Glomerular endothelial cell (primary cell): ENCODE measurements around the gene CLUH. TPM values are rescaled to one million over a fixed set of nuclear protein-coding genes. Genes with fewer than 3 reads are reported as not detected.

Experiments
- DNase-seq: peaks from one replicate; pipeline ENCODE4 v3.0.0-alpha.2; 2011; ENCODE audit warnings: low read depth, low spot score; ENCODE audit errors: extremely low read depth
- total RNA-seq: library from RNA; depleted of rRNA; stranded (reverse); fragments of >200 nt; gene quantifications from 2 replicates; pipeline ENCODE4 v1.2.3, GENCODE V29; 2015

Gene CLUH
- total RNA-seq, 1 donor from 2014 or later, result 80.3 TPM

GRCh38 chr17:2722611-2723010, 11.0 kb upstream of the CLUH start:
- no peak for DNase-seq

- DNase-seq, result no peak
Measured at GRCh38 chr17:2721603-2722002, 10.0 kb upstream of the CLUH start.

- DNase-seq, result no peak
Measured at GRCh38 chr17:2719861-2720260, 8.3 kb upstream of the CLUH start.

- DNase-seq, result no peak
Measured at GRCh38 chr17:2718150-2718938, 6.8 kb upstream of the CLUH start.

GRCh38 chr17:2716649-2717048, 5.1 kb upstream of the CLUH start:
- DNase-seq, result no peak

- DNase-seq, result no peak
Measured at GRCh38 chr17:2713881-2714280, 2.3 kb upstream of the CLUH start.

- DNase-seq, result no peak
Measured at GRCh38 chr17:2712300-2713043, 908 bp upstream of the CLUH start.

- DNase-seq, result no peak
Measured at GRCh38 chr17:2710803-2711607, 559 bp downstream of the CLUH start.

GRCh38 chr17:2710071-2710802, 1.3 kb downstream of the CLUH start:
- no peak for DNase-seq

GRCh38 chr17:2709183-2709661, 2.3 kb downstream of the CLUH start:
- DNase-seq, result no peak

GRCh38 chr17:2708585-2709182, 2.9 kb downstream of the CLUH start:
- no peak for DNase-seq

- DNase-seq, result no peak
Measured at GRCh38 chr17:2707721-2708584, 3.6 kb downstream of the CLUH start.

- DNase-seq, result no peak
Measured at GRCh38 chr17:2706911-2707510, 4.6 kb downstream of the CLUH start.

GRCh38 chr17:2705888-2706795, 5.4 kb downstream of the CLUH start:
- no peak for DNase-seq

GRCh38 chr17:2705263-2705662, 6.3 kb downstream of the CLUH start:
- no peak for DNase-seq

- DNase-seq, result no peak
Measured at GRCh38 chr17:2704890-2705248, 6.7 kb downstream of the CLUH start.

GRCh38 chr17:2704031-2704889, 7.3 kb downstream of the CLUH start:
- DNase-seq, result no peak
